Chondrocyte (in vitro differentiated cells): ENCODE results near the gene AFDN. TPM values are rescaled to one million over a fixed set of nuclear protein-coding genes. Genes with fewer than 3 reads are reported as not detected.

Source experiments
- DNase-seq: peaks from one replicate; pipeline ENCODE4 v3.0.0; 2021; ENCODE audit warnings: mixed read lengths, low spot score
- H3K27ac Mint-ChIP-seq: one replicate; pipeline ENCODE4 v1.8.0; 2021; ENCODE audit warnings: mild to moderate bottlenecking, moderate library complexity, mixed read lengths; ENCODE audit not compliant: unreplicated experiment
- H3K27me3 Mint-ChIP-seq: 2 replicates; pipeline ENCODE4 v1.8.0; 2021; ENCODE audit warnings: low read depth, mixed read lengths
- H3K36me3 Mint-ChIP-seq: 2 replicates; pipeline ENCODE4 v1.8.0; 2021; ENCODE audit warnings: low read depth, mixed read lengths
- H3K4me1 Mint-ChIP-seq: 2 replicates; pipeline ENCODE4 v1.8.0; 2021; ENCODE audit warnings: low read depth, mild to moderate bottlenecking, mixed read lengths
- H3K4me3 Mint-ChIP-seq: one replicate; pipeline ENCODE4 v1.8.0; 2021; ENCODE audit warnings: mild to moderate bottlenecking, moderate library complexity, mixed read lengths; ENCODE audit not compliant: unreplicated experiment
- H3K9me3 Mint-ChIP-seq: 2 replicates; pipeline ENCODE4 v1.8.0; 2021; ENCODE audit warnings: low read depth, mixed read lengths
- total RNA-seq: library from RNA; stranded (reverse); gene quantifications from 3 replicates; pipeline ENCODE4 v1.2.1, GENCODE V29; 2021
- TF ChIP-seq, protein P1 (sequence below): fragments of 200-600 bp; sonication (generic); IDR thresholded peaks from 2 replicates; pipeline ENCODE4 v1.5.0; 2021; ENCODE audit warnings: antibody characterized with exemption, mild to moderate bottlenecking, moderate library complexity

The AFDN gene
- total RNA-seq, 1 donor from 2014 or later: 45.8 TPM

DNA sequence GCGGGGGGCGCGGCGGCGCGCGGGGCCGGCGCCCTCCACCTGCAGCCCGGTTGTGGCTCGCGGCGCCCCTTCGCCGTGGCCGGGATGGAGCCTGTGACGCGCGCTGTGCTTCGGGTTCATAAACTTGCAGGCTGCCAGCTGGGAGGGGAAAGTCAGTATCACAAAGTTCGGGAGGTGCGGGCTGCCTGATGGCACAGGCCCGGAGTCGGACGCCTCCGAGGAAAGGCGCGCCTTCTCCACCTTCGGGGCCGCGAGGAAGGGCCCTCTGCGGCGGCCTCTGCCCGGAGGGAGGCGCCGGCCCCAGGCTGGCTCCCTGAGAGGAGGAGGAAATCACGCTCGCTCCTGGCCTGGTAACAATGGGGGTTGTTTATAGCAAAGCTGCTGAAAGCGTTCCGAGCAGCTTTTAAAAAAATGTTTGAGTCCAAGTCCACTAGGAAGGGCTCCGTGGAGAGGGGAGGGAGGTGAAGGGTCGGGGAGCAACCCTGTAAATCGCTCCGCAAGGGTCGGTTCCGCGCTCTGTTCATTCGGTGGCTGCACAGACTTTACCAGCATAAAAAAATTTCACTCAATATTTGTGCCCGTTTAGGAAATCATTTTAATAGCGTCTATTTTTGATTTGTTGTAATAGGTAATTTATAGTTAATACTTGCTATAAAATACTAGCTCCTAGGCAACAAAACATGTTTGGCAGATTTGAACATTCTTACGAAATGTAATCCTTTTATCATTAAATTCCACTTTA is 1.0 kb downstream of the AFDN start:
- Mint-ChIP-seq H3K4me1 (peaks cover 49% of the 10 kb centered on the region), H3K27me3 (no peaks in the 10 kb centered on the region), H3K4me3 (peak overlapping the region; percentile 86), H3K9me3 (no peaks in the 10 kb centered on the region), H3K36me3 (no peaks in the 10 kb centered on the region), H3K27ac (peak overlapping the region; percentile 90)
- no peak for DNase-seq
- TF ChIP-seq, protein P1, sequence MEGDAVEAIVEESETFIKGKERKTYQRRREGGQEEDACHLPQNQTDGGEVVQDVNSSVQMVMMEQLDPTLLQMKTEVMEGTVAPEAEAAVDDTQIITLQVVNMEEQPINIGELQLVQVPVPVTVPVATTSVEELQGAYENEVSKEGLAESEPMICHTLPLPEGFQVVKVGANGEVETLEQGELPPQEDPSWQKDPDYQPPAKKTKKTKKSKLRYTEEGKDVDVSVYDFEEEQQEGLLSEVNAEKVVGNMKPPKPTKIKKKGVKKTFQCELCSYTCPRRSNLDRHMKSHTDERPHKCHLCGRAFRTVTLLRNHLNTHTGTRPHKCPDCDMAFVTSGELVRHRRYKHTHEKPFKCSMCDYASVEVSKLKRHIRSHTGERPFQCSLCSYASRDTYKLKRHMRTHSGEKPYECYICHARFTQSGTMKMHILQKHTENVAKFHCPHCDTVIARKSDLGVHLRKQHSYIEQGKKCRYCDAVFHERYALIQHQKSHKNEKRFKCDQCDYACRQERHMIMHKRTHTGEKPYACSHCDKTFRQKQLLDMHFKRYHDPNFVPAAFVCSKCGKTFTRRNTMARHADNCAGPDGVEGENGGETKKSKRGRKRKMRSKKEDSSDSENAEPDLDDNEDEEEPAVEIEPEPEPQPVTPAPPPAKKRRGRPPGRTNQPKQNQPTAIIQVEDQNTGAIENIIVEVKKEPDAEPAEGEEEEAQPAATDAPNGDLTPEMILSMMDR: peak; percentile 34

DNA sequence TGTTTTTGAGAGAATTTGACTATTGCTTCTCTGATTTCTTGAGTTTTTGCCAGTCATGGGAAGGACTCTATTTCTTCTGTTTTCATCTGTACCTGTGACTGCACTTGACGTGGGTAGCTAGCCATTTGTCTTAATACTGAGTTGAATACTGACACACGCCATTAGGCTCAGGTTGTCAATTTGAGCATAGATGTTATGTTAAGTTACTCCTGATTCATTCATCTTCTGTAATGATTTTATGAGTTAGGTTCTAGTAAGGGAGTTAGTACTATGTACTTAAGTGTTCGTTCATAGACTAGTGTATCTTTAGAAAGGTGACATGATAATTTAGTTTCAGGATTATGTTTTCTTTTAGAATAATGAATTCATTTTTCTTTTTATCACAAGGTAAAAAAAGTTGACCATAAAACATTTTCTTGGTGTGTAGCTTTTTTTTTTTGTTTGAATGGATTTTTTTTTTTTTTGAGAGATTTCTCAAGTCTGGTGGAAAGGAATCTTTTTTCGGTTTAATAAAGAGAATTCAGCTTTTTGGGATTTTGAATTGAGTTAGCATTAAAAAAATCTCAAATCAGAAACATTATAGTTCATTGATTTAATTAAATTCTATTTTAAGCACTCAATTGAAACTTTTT is 1.7 kb downstream of the AFDN start:
- H3K27me3 Mint-ChIP-seq: no peaks in the 10 kb centered on the region
- TF ChIP-seq, protein P1: no peak
- no peak for DNase-seq
- peak overlapping the region; percentile 86 for H3K4me3 Mint-ChIP-seq
- H3K9me3 Mint-ChIP-seq: no peaks in the 10 kb centered on the region
- peaks cover 54% of the 10 kb centered on the region for H3K4me1 Mint-ChIP-seq
- H3K27ac Mint-ChIP-seq: peak overlapping the region; percentile 90
- no peaks in the 10 kb centered on the region for H3K36me3 Mint-ChIP-seq

DNA sequence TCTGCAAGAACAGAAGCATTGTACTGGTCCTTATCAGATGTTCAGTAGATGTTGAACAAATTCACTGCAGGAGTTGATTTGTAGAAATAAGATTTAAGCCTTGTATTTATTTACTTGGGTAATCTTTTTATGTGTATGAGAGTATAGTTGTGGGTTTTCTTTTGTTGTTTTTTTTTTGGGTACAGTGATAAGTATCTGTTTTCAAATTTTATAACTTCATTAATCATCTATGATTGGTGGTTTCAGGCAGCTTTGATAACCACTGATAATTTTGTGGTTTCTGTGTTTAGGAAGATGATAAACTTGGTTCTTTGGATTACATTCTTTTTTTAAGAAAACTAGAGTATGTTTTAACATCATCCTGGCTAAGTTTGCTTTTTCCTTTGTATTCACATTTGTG is 2.8 kb downstream of the AFDN start:
- TF ChIP-seq, protein P1: no peak
- no peak overlapping the region for H3K27ac Mint-ChIP-seq
- H3K4me3 Mint-ChIP-seq: no peak overlapping the region
- H3K36me3 Mint-ChIP-seq: no peaks in the 10 kb centered on the region
- no peaks in the 10 kb centered on the region for H3K9me3 Mint-ChIP-seq
- no peaks in the 10 kb centered on the region for H3K27me3 Mint-ChIP-seq
- no peak for DNase-seq
- H3K4me1 Mint-ChIP-seq: peaks cover 56% of the 10 kb centered on the region

DNA sequence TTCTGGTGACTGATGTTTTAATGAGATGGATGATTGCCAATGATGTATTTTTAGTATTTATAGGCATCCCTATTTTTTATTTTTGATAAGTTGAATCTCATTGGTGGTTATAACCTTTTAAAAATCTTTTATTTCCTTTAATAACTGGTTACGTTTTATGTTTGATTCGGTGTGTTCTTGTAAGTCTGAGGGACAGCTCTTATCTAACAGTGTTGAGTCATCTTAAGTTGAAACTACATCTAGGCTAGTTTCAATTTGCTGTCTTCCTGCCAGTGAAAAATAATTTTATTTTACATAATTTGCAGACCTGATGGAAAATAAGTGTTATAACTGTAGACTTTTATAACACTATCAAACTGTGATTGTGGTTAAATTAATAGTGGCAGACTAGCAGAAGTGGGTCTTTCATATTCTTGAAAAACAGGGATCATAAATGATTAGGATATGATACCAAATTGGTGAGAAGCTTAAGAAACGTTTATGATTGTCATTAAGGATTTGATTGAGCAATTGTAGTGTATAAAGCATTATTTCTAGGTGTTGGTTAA is 4.6 kb downstream of the AFDN start:
- H3K36me3 Mint-ChIP-seq: no peaks in the 10 kb centered on the region
- no peak for DNase-seq
- H3K4me3 Mint-ChIP-seq: no peak overlapping the region
- H3K9me3 Mint-ChIP-seq: no peaks in the 10 kb centered on the region
- peaks cover 47% of the 10 kb centered on the region for H3K4me1 Mint-ChIP-seq
- no peak overlapping the region for H3K27ac Mint-ChIP-seq
- TF ChIP-seq, protein P1: no peak
- H3K27me3 Mint-ChIP-seq: no peaks in the 10 kb centered on the region

DNA sequence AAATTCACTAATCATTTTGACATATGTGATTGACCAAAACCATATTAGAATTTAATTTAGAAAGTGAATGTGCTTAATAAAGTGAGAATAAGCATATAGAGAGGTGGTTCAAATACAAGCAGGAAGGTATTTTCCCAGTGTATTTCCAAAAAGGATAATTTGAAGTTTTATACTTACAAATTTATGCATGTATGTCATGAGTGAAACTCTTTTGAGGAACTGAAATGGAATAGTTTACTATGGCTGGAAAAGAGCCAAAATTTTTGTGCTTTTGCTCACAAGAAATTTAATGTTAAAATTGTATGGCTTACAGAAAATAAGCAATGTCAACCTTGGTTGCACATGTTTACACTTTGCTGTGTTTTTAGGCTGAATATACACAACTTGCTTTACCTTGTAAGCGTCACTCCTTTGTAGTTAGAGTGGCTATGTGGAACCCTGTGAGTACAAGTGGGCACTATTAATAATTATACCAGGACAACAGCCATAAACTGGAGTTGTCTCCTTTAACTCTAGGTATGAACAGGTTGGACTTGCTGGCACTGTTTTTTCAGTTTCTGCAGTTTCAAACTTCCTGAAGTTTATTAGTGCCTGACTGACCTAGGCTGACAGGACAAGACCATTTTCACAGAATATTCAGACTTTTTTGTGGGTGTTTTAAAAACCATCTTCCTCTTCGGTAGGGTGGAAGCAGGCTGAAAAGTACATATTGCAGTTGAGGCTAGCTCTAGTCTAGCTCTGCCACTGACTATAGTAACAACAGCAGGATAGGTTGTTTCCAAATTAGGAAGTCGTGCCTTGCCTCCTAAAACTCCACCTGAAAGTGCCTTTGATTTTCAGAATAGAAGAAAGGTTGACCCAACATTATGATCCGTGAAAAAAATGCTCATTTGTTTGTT is 6.0 kb downstream of the AFDN start:
- no peaks in the 10 kb centered on the region for H3K27me3 Mint-ChIP-seq
- H3K27ac Mint-ChIP-seq: no peak overlapping the region
- no peak overlapping the region for H3K4me3 Mint-ChIP-seq
- no peaks in the 10 kb centered on the region for H3K9me3 Mint-ChIP-seq
- no peak for DNase-seq
- TF ChIP-seq, protein P1: no peak
- peaks cover 44% of the 10 kb centered on the region for H3K4me1 Mint-ChIP-seq
- H3K36me3 Mint-ChIP-seq: no peaks in the 10 kb centered on the region
